Occipital lobe (tissue), 2 donors: Measurements from ENCODE around the gene RFTN1. TPM values are rescaled to one million over a fixed set of nuclear protein-coding genes. Genes with fewer than 3 reads are reported as not detected.

Experiments used
- DNase-seq: peaks from one replicate; lab custom pipeline; 2025; lab: John Stamatoyannopoulos, UW
- total RNA-seq: library from RNA; depleted of rRNA; stranded (reverse); fragments of >200 nt; gene quantifications from one replicate; pipeline ENCODE4 v1.2.3, GENCODE V29; 2014

Gene RFTN1
- total RNA-seq, 1 donor from 2014 or later: 6.4 TPM

- no peak for DNase-seq
Observed at GRCh38 chr3:16410659-16411058, 102.8 kb downstream of the RFTN1 start.

GRCh38 chr3:16409032-16409431, 104.5 kb downstream of the RFTN1 start:
- no peak for DNase-seq

GRCh38 chr3:16407366-16407765, 106.1 kb downstream of the RFTN1 start:
- DNase-seq: no peak

GRCh38 chr3:16406579-16406978, 106.9 kb downstream of the RFTN1 start:
- no peak for DNase-seq

GRCh38 chr3:16406166-16406565, 107.3 kb downstream of the RFTN1 start:
- DNase-seq: no peak

GRCh38 chr3:16404349-16404895, 109.1 kb downstream of the RFTN1 start:
- no peak for DNase-seq

- no peak for DNase-seq
Observed at GRCh38 chr3:16402451-16402850, 111.0 kb downstream of the RFTN1 start.

- no peak for DNase-seq
Observed at GRCh38 chr3:16401273-16401672, 112.2 kb downstream of the RFTN1 start.

- DNase-seq: no peak
Observed at GRCh38 chr3:16400106-16400931, 113.2 kb downstream of the RFTN1 start.

- no peak for DNase-seq
Observed at GRCh38 chr3:16399473-16399872, 114.0 kb downstream of the RFTN1 start.

- DNase-seq: no peak
Observed at GRCh38 chr3:16398648-16399047, 114.9 kb downstream of the RFTN1 start.

- DNase-seq: no peak
Observed at GRCh38 chr3:16396202-16396601, 117.3 kb downstream of the RFTN1 start.

- DNase-seq: no peak
Observed at GRCh38 chr3:16395212-16395611, 118.3 kb downstream of the RFTN1 start.

- DNase-seq: no peak
Observed at GRCh38 chr3:16394639-16395038, 118.9 kb downstream of the RFTN1 start.

GRCh38 chr3:16392717-16393116, 120.8 kb downstream of the RFTN1 start:
- no peak for DNase-seq

- DNase-seq: no peak
Observed at GRCh38 chr3:16392065-16392464, 121.4 kb downstream of the RFTN1 start.

- no peak for DNase-seq
Observed at GRCh38 chr3:16390581-16390980, 122.9 kb downstream of the RFTN1 start.

GRCh38 chr3:16388850-16389441, 124.6 kb downstream of the RFTN1 start:
- DNase-seq: no peak

- DNase-seq: no peak
Observed at GRCh38 chr3:16386561-16386960, 126.9 kb downstream of the RFTN1 start.

GRCh38 chr3:16385151-16385550, 128.3 kb downstream of the RFTN1 start:
- no peak for DNase-seq

GRCh38 chr3:16383864-16384263, 129.6 kb downstream of the RFTN1 start:
- DNase-seq: no peak

GRCh38 chr3:16382845-16383244, 130.7 kb downstream of the RFTN1 start:
- DNase-seq: no peak

- no peak for DNase-seq
Observed at GRCh38 chr3:16381426-16381825, 132.1 kb downstream of the RFTN1 start.
